ENCODE data around the gene RBMS3.
"Not testable (repeated sequence)": the region's sequence is repeated elsewhere in the genome, so short reads cannot be mapped to it uniquely, and the experiment has no call there.

RBMS3 gene

GRCh38 chr3:29493109-29493508 lies 212.2 kb downstream of the RBMS3 start:
- no peak for DNase-seq

- DNase-seq = no peak
These were observed 213.6 kb downstream of the RBMS3 start for GRCh38 chr3:29494305-29495036.

- no peak for DNase-seq
These were observed 216.4 kb downstream of the RBMS3 start for GRCh38 chr3:29497282-29497681.

- DNase-seq = no peak
These were observed 221.9 kb downstream of the RBMS3 start for GRCh38 chr3:29502771-29503170.

GRCh38 chr3:29503314-29503713 lies 222.4 kb downstream of the RBMS3 start:
- no peak for DNase-seq

- DNase-seq = no peak
These were observed 223.1 kb downstream of the RBMS3 start for GRCh38 chr3:29503958-29504357.

GRCh38 chr3:29506502-29506901 lies 225.6 kb downstream of the RBMS3 start:
- no peak for DNase-seq

GRCh38 chr3:29511701-29512100 lies 230.8 kb downstream of the RBMS3 start:
- no peak for DNase-seq

GRCh38 chr3:29512641-29513040 lies 231.8 kb downstream of the RBMS3 start:
- DNase-seq = no peak

GRCh38 chr3:29513236-29513635 lies 232.4 kb downstream of the RBMS3 start:
- DNase-seq = no peak

GRCh38 chr3:29514170-29514569 lies 233.3 kb downstream of the RBMS3 start:
- DNase-seq = no peak

- no peak for DNase-seq
These were observed 234.0 kb downstream of the RBMS3 start for GRCh38 chr3:29514912-29515311.

- DNase-seq = no peak
These were observed 234.6 kb downstream of the RBMS3 start for GRCh38 chr3:29515451-29515850.

- no peak for DNase-seq
These were observed 235.3 kb downstream of the RBMS3 start for GRCh38 chr3:29516164-29516563.

GRCh38 chr3:29520764-29521163 lies 239.9 kb downstream of the RBMS3 start:
- no peak for DNase-seq

GRCh38 chr3:29521293-29521692 lies 240.4 kb downstream of the RBMS3 start:
- DNase-seq = no peak

GRCh38 chr3:29521751-29522150 lies 240.9 kb downstream of the RBMS3 start:
- no peak for DNase-seq

- DNase-seq = not testable (repeated sequence)
These were observed 243.6 kb downstream of the RBMS3 start for GRCh38 chr3:29524433-29524832.

GRCh38 chr3:29525254-29525881 lies 244.5 kb downstream of the RBMS3 start:
- no peak for DNase-seq

GRCh38 chr3:29527246-29527645 lies 246.4 kb downstream of the RBMS3 start:
- DNase-seq = no peak

- DNase-seq = no peak
These were observed 250.8 kb downstream of the RBMS3 start for GRCh38 chr3:29531644-29532043.

GRCh38 chr3:29532473-29532872 lies 251.6 kb downstream of the RBMS3 start:
- DNase-seq = no peak

- no peak for DNase-seq
These were observed 253.1 kb downstream of the RBMS3 start for GRCh38 chr3:29534006-29534405.

GRCh38 chr3:29536016-29536758 lies 255.3 kb downstream of the RBMS3 start:
- DNase-seq = no peak

All from stimulated activated CD4-positive, alpha-beta T cell treated with anti-CD3 and anti-CD28 coated beads, Interleukin-2, amount 100 ng/mL, for 48 hours (primary cell).